ENCODE data around the gene TOLLIP. TPM values are rescaled to one million over a fixed set of nuclear protein-coding genes. Genes with fewer than 3 reads are reported as not detected.
A peak's percentile ranks its signal among the peaks of the same experiment; 100 is the strongest.

The TOLLIP gene
- total and polyA plus RNA-seq, 2 experiments from 2014 or later: 39.0 to 58.7 TPM

DNA sequence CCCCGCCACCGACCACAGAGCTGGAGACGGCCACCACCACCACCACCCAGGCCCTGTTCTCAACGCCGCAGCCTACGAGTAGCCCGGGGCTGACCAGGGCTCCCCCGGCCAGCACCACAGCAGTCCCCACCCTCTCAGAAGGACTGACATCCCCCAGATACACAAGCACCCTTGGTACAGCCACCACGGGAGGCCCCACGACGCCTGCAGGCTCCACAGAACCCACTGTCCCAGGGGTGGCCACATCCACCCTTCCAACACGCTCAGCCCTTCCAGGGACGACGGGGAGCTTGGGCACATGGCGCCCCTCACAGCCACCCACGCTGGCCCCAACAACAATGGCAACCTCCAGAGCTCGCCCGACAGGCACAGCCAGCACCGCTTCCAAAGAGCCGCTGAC is 67.7 kb downstream of the TOLLIP start:
- H3K4me3 ChIP-seq: no peak overlapping the region
- no peaks in the 10 kb centered on the region for H3K9me3 ChIP-seq (ENCODE audit: low read depth)
- no peak for DNase-seq (ENCODE audit: low read depth in 1 of 2, low spot score in 1 of 2)
- no peaks in the 10 kb centered on the region for H3K4me1 ChIP-seq (ENCODE audit: low read depth)
- H3K27me3 ChIP-seq: no peaks in the 10 kb centered on the region
- no peaks in the 10 kb centered on the region for H3K36me3 ChIP-seq
- TF ChIP-seq, protein P1, sequence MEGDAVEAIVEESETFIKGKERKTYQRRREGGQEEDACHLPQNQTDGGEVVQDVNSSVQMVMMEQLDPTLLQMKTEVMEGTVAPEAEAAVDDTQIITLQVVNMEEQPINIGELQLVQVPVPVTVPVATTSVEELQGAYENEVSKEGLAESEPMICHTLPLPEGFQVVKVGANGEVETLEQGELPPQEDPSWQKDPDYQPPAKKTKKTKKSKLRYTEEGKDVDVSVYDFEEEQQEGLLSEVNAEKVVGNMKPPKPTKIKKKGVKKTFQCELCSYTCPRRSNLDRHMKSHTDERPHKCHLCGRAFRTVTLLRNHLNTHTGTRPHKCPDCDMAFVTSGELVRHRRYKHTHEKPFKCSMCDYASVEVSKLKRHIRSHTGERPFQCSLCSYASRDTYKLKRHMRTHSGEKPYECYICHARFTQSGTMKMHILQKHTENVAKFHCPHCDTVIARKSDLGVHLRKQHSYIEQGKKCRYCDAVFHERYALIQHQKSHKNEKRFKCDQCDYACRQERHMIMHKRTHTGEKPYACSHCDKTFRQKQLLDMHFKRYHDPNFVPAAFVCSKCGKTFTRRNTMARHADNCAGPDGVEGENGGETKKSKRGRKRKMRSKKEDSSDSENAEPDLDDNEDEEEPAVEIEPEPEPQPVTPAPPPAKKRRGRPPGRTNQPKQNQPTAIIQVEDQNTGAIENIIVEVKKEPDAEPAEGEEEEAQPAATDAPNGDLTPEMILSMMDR (IDR thresholded peaks at IDR 0.05; ENCODE audit: low read depth, low read length): no peak
- no peak overlapping the region for H3K27ac ChIP-seq

DNA sequence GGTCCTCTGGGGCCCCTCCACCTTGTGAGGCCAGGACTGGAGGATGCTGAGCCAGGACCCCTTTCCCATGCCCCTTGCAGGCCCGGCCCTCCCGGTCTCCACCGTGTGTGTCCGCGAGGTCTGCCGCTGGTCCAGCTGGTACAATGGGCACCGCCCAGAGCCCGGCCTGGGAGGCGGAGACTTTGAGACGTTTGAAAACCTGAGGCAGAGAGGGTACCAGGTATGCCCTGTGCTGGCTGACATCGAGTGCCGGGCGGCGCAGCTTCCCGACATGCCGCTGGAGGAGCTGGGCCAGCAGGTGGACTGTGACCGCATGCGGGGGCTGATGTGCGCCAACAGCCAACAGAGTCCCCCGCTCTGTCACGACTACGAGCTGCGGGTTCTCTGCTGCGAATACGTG is 68.7 kb downstream of the TOLLIP start:
- no peaks in the 10 kb centered on the region for H3K4me1 ChIP-seq (ENCODE audit: low read depth)
- TF ChIP-seq, protein P1 (IDR thresholded peaks at IDR 0.05; ENCODE audit: low read depth, low read length): no peak
- no peak for DNase-seq (ENCODE audit: low read depth in 1 of 2, low spot score in 1 of 2)
- H3K9me3 ChIP-seq (ENCODE audit: low read depth): no peaks in the 10 kb centered on the region
- H3K4me3 ChIP-seq: no peak overlapping the region
- H3K27ac ChIP-seq: no peak overlapping the region
- no peaks in the 10 kb centered on the region for H3K27me3 ChIP-seq
- H3K36me3 ChIP-seq: no peaks in the 10 kb centered on the region

DNA sequence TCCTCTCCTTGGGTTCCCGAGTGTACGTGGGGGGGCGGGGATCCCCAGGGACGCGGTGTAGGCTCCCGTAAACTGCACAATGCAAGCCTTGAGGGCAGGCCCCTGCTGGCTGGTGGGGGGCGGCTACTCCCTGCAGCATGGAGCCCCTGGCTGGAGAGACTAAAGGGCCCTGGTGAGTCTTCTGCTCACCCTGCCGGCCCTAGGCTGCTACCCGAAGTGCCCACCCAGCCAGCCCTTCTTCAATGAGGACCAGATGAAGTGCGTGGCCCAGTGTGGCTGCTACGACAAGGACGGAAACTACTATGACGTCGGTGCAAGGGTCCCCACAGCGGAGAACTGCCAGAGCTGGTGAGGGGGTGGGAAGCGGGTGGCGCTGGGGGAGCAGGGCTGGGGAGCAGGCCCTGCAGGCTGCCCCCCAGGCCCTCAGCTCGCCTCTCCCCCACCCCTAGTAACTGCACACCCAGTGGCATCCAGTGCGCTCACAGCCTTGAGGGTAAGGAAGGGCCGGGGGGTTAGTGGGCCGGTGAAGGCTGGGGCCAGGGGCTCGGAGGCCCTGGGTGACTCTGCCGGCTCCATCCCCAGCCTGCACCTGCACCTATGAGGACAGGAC is 69.7 kb downstream of the TOLLIP start:
- no peaks in the 10 kb centered on the region for H3K4me1 ChIP-seq (ENCODE audit: low read depth)
- H3K9me3 ChIP-seq (ENCODE audit: low read depth): no peaks in the 10 kb centered on the region
- TF ChIP-seq, protein P1 (IDR thresholded peaks at IDR 0.05; ENCODE audit: low read depth, low read length): no peak
- H3K27ac ChIP-seq: no peak overlapping the region
- no peak for DNase-seq (ENCODE audit: low read depth in 1 of 2, low spot score in 1 of 2)
- H3K4me3 ChIP-seq: no peak overlapping the region
- no peaks in the 10 kb centered on the region for H3K36me3 ChIP-seq
- H3K27me3 ChIP-seq: no peaks in the 10 kb centered on the region

DNA sequence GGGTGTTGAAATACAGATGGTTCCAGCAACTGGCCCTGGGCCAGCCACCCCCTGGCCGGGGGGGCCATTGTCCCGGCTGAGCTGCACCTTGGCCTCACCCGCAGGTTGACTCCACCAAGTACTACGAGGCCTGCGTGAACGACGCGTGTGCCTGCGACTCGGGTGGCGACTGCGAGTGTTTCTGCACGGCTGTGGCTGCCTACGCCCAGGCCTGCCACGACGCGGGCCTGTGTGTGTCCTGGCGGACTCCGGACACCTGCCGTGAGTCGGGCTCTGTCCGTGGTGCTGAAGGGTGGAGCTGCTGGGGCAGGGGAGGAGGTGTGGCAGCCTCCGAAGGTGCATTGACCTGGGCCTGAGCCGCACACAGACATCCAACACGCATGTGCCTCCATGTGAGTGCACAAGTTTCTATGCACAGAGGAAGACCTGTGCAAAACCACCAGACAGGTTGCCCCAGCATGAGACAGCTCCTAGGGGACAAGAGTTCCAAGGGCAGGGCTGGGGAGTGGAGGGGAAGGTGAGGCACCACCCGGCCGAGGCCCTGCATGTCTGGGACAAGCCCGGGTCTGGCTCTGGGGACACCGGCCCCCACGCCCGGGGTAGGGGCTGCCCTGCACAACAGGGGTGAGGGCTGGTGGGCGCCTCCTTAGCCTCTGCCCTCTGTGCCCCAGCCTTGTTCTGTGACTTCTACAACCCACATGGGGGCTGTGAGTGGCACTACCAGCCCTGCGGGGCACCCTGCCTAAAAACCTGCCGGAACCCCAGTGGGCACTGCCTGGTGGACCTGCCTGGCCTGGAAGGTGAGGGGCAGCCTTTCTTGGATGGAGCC is 70.5 kb downstream of the TOLLIP start:
- H3K27ac ChIP-seq: no peak overlapping the region
- H3K27me3 ChIP-seq: no peaks in the 10 kb centered on the region
- TF ChIP-seq, protein P1 (IDR thresholded peaks at IDR 0.05; ENCODE audit: low read depth, low read length): no peak
- H3K9me3 ChIP-seq (ENCODE audit: low read depth): no peaks in the 10 kb centered on the region
- H3K4me3 ChIP-seq: no peak overlapping the region
- no peaks in the 10 kb centered on the region for H3K4me1 ChIP-seq (ENCODE audit: low read depth)
- H3K36me3 ChIP-seq: no peaks in the 10 kb centered on the region
- peak in 1 of 2 donors; percentile 77 for DNase-seq (ENCODE audit: low read depth in 1 of 2, low spot score in 1 of 2)

DNA sequence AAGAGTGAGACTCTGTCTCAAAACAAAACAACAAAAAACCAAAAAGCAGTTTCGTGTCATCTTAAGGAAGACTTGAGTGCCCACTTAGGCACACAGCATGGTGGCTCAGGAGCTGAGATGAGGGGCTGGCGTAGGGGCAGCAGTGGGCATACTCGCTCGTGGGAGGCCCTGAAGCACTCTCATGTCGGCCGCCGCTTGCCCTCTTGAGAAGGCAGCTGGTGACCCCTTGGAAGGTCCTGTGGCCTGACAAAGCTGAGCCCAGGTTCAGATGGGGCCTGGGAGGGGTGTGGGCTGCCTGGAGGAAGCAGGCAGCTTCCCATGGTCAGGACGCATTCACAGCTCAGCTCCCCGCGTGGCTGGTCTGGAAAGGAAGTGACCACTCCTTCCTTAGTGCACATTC is 71.6 kb downstream of the TOLLIP start:
- no peaks in the 10 kb centered on the region for H3K4me1 ChIP-seq (ENCODE audit: low read depth)
- TF ChIP-seq, protein P1 (IDR thresholded peaks at IDR 0.05; ENCODE audit: low read depth, low read length): no peak
- H3K4me3 ChIP-seq: no peak overlapping the region
- no peaks in the 10 kb centered on the region for H3K9me3 ChIP-seq (ENCODE audit: low read depth)
- no peaks in the 10 kb centered on the region for H3K36me3 ChIP-seq
- no peak overlapping the region for H3K27ac ChIP-seq
- DNase-seq (ENCODE audit: low read depth in 1 of 2, low spot score in 1 of 2): no peak
- no peaks in the 10 kb centered on the region for H3K27me3 ChIP-seq
